HFFc6 (cell line): ENCODE measurements around the gene HOXB2. TPM values are rescaled to one million over a fixed set of nuclear protein-coding genes. Genes with fewer than 3 reads are reported as not detected.

Experiments
- DNase-seq: peaks from one replicate; pipeline ENCODE4 v3.0.0-alpha.2; 2018
- H3K27ac Mint-ChIP-seq: 2 replicates; pipeline ENCODE4 v1.8.0; 2020; ENCODE audit warnings: mild to moderate bottlenecking, mixed read lengths
- H3K27me3 Mint-ChIP-seq: 2 replicates; pipeline ENCODE4 v1.8.0; 2021; ENCODE audit warnings: mild to moderate bottlenecking, moderate library complexity, mixed read lengths; ENCODE audit not compliant: insufficient read depth
- H3K36me3 Mint-ChIP-seq: 2 replicates; pipeline ENCODE4 v1.8.0; 2021; ENCODE audit warnings: low read depth, mixed read lengths
- H3K4me1 Mint-ChIP-seq: 2 replicates; pipeline ENCODE4 v1.8.0; 2020; ENCODE audit warnings: low read depth, mixed read lengths
- H3K4me3 Mint-ChIP-seq: 2 replicates; pipeline ENCODE4 v1.8.0; 2020; ENCODE audit warnings: mild to moderate bottlenecking, moderate library complexity, mixed read lengths
- H3K9me3 Mint-ChIP-seq: 2 replicates; pipeline ENCODE4 v1.8.0; 2020; ENCODE audit warnings: mild to moderate bottlenecking, mixed read lengths
- CTCF ChIP-seq: fragments of 200-600 bp; sonication (generic); IDR thresholded peaks from 2 replicates; pipeline ENCODE4 v1.5.0; 2021; ENCODE audit warnings: antibody characterized with exemption, mild to moderate bottlenecking
- total RNA-seq, 6 experiments: library from RNA; stranded (reverse); fragmentation: NEBNext Ultra II Directional; extraction: Animal tissue kit (Norgen Biotek cat#: 25700); gene quantifications; 2 replicates in 1 of 6; 3 replicates in 5 of 6; pipeline ENCODE4 v1.2.3, GENCODE V29; 2021

The HOXB2 gene
- total RNA-seq, 6 experiments from 2014 or later: not detected

DNA sequence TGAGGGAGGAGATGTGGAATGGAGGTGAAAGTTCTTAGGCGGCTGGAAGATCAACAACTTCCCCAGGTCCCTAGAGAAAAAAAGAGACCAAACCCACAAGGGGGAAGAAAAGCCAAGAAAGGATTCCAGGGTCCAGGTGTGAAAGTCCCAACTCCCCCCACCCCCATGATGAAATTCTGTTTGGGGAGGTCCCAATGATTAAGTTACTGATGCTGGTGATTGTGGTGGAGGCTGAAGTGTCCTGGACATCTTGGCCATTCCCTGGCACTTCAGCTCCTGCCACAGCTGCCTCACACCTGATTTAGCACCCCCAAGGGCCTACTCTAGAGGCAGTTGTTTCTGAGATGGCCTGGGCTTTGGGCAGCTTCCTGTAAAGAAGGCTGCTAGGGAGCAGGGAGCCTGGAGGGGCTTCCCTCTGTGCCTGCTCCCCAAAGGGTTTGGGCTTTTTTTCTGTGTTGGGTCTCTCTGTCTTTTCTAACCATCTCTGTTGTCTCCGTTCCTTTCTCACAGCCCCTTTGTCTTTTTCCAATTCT, 20.2 kb upstream of the HOXB2 start:
- H3K9me3 Mint-ChIP-seq: no peaks in the 10 kb centered on the region
- no peaks in the 10 kb centered on the region; the same call in 1 of the 2 replicates for H3K4me1 Mint-ChIP-seq
- no peak overlapping the region for H3K4me3 Mint-ChIP-seq
- no peak for TF ChIP-seq CTCF
- no peaks in the 10 kb centered on the region for H3K36me3 Mint-ChIP-seq
- DNase-seq: no peak
- H3K27me3 Mint-ChIP-seq: peaks cover 38% of the 10 kb centered on the region
- no peak overlapping the region for H3K27ac Mint-ChIP-seq

DNA sequence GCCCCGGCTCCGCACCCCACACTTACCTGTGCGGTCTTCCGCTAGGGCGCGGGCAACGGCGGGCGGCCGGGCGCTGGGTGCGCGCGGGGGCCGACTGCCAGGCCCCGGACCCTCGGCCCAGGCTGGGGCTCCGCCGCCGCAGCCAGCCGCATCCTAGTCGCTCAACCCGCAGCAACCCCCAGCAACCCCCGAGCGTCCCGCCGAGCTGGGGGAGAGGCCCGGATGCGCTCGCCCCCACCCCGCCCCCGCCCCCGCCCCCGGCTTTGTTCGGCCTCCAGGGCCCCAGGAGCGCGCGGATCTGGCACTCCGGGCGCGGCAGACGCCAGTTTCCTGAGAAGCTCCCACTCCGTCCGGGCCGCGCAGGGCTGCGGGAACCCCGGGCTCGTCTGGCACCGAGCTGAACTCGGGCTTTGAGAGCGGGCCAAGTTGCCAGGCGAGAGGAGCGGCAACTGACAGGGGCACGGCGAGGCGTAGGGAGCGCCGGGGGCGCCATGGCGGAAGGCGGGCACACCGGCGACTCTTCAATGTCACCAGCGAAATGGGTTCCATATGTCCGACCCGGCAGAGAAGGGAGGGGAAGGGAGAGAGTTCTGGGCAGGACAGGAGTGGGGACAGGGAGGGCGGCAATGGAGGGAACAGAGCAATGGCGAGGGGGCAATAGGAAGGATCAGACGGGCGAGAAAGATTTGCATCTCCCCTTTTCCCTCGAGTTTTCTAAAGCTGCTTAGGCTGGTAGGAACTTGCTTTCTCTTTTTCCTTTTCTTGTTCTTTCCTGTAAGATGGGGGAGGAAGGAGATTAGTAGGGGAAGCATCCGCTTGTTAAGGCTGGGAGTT, 19.5 kb upstream of the HOXB2 start:
- H3K27ac Mint-ChIP-seq: no peak overlapping the region
- H3K4me1 Mint-ChIP-seq: no peaks in the 10 kb centered on the region; the same call in 1 of the 2 replicates
- peaks cover 44% of the 10 kb centered on the region for H3K27me3 Mint-ChIP-seq
- H3K9me3 Mint-ChIP-seq: no peaks in the 10 kb centered on the region
- no peak for DNase-seq
- no peak for TF ChIP-seq CTCF
- no peak overlapping the region for H3K4me3 Mint-ChIP-seq
- H3K36me3 Mint-ChIP-seq: no peaks in the 10 kb centered on the region

DNA sequence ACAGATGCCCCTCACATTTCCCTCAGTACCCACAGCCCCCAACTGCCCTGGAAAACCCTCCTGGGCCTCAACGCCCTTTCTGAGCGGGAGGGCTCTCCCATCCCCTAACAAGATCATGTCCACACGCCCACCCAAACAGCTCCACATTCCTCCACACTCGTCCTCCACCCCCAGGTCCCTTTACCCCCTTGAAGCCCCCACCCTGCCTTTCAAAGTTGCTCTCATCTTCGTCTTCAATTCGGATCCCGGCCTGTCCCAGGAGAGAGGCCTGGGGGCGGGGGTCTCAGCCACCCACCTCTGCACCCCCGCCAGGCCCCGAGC, 18.9 kb upstream of the HOXB2 start:
- H3K27ac Mint-ChIP-seq: no peak overlapping the region
- no peaks in the 10 kb centered on the region for H3K36me3 Mint-ChIP-seq
- TF ChIP-seq CTCF: no peak
- no peak for DNase-seq
- H3K4me3 Mint-ChIP-seq: no peak overlapping the region
- H3K4me1 Mint-ChIP-seq: no peaks in the 10 kb centered on the region; the same call in 1 of the 2 replicates
- no peaks in the 10 kb centered on the region for H3K9me3 Mint-ChIP-seq
- peaks cover 49% of the 10 kb centered on the region for H3K27me3 Mint-ChIP-seq

DNA sequence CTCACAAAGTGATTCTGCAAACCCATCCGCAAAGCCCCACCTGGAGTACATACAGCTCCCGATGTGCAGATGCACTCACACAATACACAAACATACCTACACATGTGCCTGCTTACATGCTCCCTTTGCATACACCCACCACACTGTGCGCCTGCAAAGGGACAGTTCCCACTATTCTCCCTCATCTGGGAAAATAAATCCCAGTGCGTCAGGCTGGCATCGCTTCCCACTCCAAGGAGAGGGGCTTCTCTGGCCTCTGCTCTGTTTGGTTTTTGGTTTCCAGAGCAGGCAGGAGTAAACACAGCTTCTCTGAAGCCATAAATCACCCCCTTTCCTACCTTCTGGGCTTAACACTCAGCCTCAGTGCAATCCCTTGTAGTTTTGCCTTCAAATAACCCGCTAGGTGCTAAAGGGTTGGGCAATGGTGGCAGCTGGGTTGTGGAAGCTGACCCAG, 18.5 kb upstream of the HOXB2 start:
- Mint-ChIP-seq H3K27ac (no peak overlapping the region), H3K36me3 (no peaks in the 10 kb centered on the region), H3K4me1 (no peaks in the 10 kb centered on the region; the same call in 1 of the 2 replicates), H3K9me3 (no peaks in the 10 kb centered on the region), H3K4me3 (no peak overlapping the region), H3K27me3 (peaks cover 53% of the 10 kb centered on the region)
- no peak for TF ChIP-seq CTCF
- no peak for DNase-seq

- no peak overlapping the region for H3K27ac Mint-ChIP-seq
- TF ChIP-seq CTCF: no peak
- H3K27me3 Mint-ChIP-seq: peaks cover 58% of the 10 kb centered on the region
- no peak overlapping the region for H3K4me3 Mint-ChIP-seq
- no peak for DNase-seq
- no peaks in the 10 kb centered on the region for H3K36me3 Mint-ChIP-seq
- no peaks in the 10 kb centered on the region for H3K9me3 Mint-ChIP-seq
- no peaks in the 10 kb centered on the region for H3K4me1 Mint-ChIP-seq
Observed at GRCh38 chr17:48562934-48563333, 18.0 kb upstream of the HOXB2 start.
